ENCODE data around the gene MERTK. TPM values are rescaled to one million over a fixed set of nuclear protein-coding genes. Genes with fewer than 3 reads are reported as not detected.

MERTK gene
- total and polyA plus RNA-seq, 2 experiments from 2014 or later, result under 0.01 TPM; not detected in 1

DNA sequence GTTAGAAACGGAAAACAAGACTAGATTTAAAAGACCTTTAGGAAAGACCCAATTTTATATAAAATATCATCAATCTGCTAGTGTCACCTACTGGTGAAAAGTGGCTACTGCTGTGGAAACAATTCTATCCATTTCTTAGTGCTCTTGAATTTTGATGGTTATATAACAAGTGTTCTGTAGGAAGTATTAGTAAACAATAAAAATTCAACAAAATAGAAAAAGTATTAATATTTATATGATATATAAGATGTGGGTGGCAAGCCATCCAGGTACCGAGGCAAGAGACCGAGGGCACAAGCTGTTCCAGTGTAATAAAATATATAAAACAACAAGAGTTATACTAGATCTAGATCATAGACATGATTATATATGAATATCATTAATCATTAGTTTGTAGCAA lies 150.5 kb downstream of the MERTK start:
- peak; percentile 66 for DNase-seq
- no peaks in the 10 kb centered on the region for H3K4me1 ChIP-seq (ENCODE audit: insufficient read depth)
- peaks cover 10% of the 10 kb centered on the region for H3F3A ChIP-seq (ENCODE audit: insufficient read depth)
- H3K4me2 ChIP-seq (ENCODE audit: unreplicated experiment), result no peak overlapping the region
- WGBS, 2 experiments (ENCODE audit: low coverage in 1 of 2, low lambda C conversion rate in 2 of 2, missing lambda C conversion rate in 2 of 2), result 17 to 19% methylated on average over 3 of the region's 3 CpGs
- no peaks in the 10 kb centered on the region for H3K36me3 ChIP-seq (ENCODE audit: low read depth)
- H3K27me3 ChIP-seq (replicated peaks; ENCODE audit: insufficient read depth), result no peaks in the 10 kb centered on the region
- no peak overlapping the region for H3K27ac ChIP-seq
- peaks cover 5% of the 10 kb centered on the region for H3K9me3 ChIP-seq (ENCODE audit: low read depth)
- no peaks in the 10 kb centered on the region for H4K20me1 ChIP-seq (ENCODE audit: insufficient read depth)
- in situ Hi-C loops (cut with MboI), result no loop called here
- no peak for TF ChIP-seq EZH2 (IDR thresholded peaks at IDR 0.05; ENCODE audit: insufficient read depth, poor library complexity, severe bottlenecking)
- no peak for TF ChIP-seq EZH2phosphoT487 (IDR thresholded peaks at IDR 0.05; ENCODE audit: insufficient read depth, low read depth)
- no peak overlapping the region for H3K4me3 ChIP-seq
- no peak overlapping the region for H3K9ac ChIP-seq
- peaks cover 12% of the 10 kb centered on the region; the same call in 1 of the 2 replicates for H3K79me2 ChIP-seq (ENCODE audit: insufficient read depth)
- H2AFZ ChIP-seq, result no peak overlapping the region
- H3K9me2 ChIP-seq (ENCODE audit: insufficient read depth), result no peaks in the 10 kb centered on the region

DNA sequence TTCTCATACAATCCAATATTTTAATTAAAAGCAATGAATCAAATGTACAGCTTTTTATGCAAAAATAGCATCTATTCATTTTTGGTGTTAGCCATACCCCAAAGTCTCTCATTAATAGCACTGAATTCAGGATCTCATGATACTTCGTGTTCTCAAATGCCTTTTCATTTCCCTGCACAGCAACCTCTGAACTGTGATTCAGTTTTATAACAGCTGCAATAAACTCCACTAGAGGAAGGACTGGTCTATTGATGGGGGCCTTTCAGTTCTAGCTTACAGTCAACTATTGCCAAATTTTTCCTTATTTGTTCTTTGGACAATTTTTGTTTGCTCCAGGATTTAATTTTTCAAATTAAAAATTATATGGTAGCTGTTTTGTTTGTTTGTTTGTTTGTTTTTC lies 151.9 kb downstream of the MERTK start:
- H3K4me3 ChIP-seq, result no peak overlapping the region
- no peaks in the 10 kb centered on the region for H3K27me3 ChIP-seq (replicated peaks; ENCODE audit: insufficient read depth)
- H4K20me1 ChIP-seq (ENCODE audit: insufficient read depth), result no peaks in the 10 kb centered on the region
- peaks cover 12% of the 10 kb centered on the region for H3F3A ChIP-seq (ENCODE audit: insufficient read depth)
- H3K27ac ChIP-seq, result no peak overlapping the region
- TF ChIP-seq EZH2phosphoT487 (IDR thresholded peaks at IDR 0.05; ENCODE audit: insufficient read depth, low read depth), result no peak
- TF ChIP-seq EZH2 (IDR thresholded peaks at IDR 0.05; ENCODE audit: insufficient read depth, poor library complexity, severe bottlenecking), result no peak
- DNase-seq, result no peak
- H3K79me2 ChIP-seq (ENCODE audit: insufficient read depth), result peaks cover 12% of the 10 kb centered on the region; the same call in 1 of the 2 replicates
- in situ Hi-C loops (cut with MboI), result no loop called here
- no peak overlapping the region for H2AFZ ChIP-seq
- H3K4me1 ChIP-seq (ENCODE audit: insufficient read depth), result no peaks in the 10 kb centered on the region
- 100% methylated on average over 1 of the region's 1 CpG for WGBS, 2 experiments (ENCODE audit: low coverage in 1 of 2, low lambda C conversion rate in 2 of 2, missing lambda C conversion rate in 2 of 2)
- no peak overlapping the region for H3K9ac ChIP-seq
- H3K9me2 ChIP-seq (ENCODE audit: insufficient read depth), result no peaks in the 10 kb centered on the region
- no peak overlapping the region for H3K4me2 ChIP-seq (ENCODE audit: unreplicated experiment)
- H3K9me3 ChIP-seq (ENCODE audit: low read depth), result peaks cover 5% of the 10 kb centered on the region
- no peaks in the 10 kb centered on the region for H3K36me3 ChIP-seq (ENCODE audit: low read depth)

DNA sequence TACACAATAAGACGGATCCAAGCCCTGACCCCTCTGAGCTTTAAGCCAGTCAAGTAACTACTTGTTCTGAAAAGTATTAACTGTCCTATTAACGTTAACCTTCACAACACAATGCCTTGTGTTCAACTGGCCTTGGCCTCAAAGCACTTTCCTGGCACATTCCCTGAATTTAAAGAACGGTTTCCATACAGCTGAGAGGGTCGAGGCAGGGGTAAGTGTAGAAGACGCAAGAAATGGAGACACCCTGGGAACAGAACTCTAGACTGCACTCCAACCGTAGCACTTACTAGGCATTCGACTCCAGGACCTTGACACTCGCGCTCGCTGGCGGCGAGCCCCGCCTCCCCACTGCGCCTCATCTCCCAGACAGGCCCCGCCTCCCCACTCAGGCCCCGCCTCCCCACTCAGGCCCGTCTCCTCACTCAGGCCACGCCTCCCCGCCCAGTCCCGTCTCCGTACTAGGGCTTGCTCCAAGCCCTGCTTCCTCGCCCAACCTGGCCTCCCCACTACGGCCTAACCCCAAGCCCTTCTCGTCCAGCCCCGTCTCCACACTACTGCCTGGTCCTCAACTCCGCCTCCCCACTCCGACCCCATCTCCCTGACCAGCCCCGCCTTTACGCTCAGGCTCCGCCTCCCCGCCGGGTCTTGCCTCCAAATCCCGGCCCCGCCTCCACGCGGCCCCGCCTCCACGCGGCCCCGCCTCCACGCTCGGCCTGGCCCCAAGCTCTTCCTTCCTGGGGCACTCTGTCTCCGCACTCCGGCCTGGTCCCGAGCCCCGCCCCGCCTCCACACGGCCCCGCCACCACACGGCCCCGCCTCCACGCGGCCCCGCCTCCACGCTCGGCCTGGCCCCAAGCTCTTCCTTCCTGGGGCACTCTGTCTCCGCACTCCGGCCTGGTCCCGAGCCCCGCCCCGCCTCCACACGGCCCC lies 155.8 kb downstream of the MERTK start:
- H3K9me2 ChIP-seq (ENCODE audit: insufficient read depth), result no peaks in the 10 kb centered on the region
- H2AFZ ChIP-seq, result peak overlapping the region; percentile 70
- H3K79me2 ChIP-seq (ENCODE audit: insufficient read depth), result peaks cover 38% of the 10 kb centered on the region
- peak overlapping the region; percentile 70 for H3K4me3 ChIP-seq
- in situ Hi-C loops (cut with MboI), result no loop called here
- 1% methylated on average over 15 to 60 of the region's 62 CpGs for WGBS, 2 experiments (ENCODE audit: low coverage in 1 of 2, low lambda C conversion rate in 2 of 2, missing lambda C conversion rate in 2 of 2)
- TF ChIP-seq EZH2phosphoT487 (IDR thresholded peaks at IDR 0.05; ENCODE audit: insufficient read depth, low read depth) (no peak), EZH2 (IDR thresholded peaks at IDR 0.05; ENCODE audit: insufficient read depth, poor library complexity, severe bottlenecking) (no peak)
- H3K9me3 ChIP-seq (ENCODE audit: low read depth), result no peaks in the 10 kb centered on the region
- no peaks in the 10 kb centered on the region for H4K20me1 ChIP-seq (ENCODE audit: insufficient read depth)
- no peaks in the 10 kb centered on the region for H3K36me3 ChIP-seq (ENCODE audit: low read depth)
- H3K27ac ChIP-seq, result peak overlapping the region; percentile 32
- H3F3A ChIP-seq (ENCODE audit: insufficient read depth), result peaks cover 26% of the 10 kb centered on the region
- H3K27me3 ChIP-seq (replicated peaks; ENCODE audit: insufficient read depth), result no peaks in the 10 kb centered on the region
- H3K4me1 ChIP-seq (ENCODE audit: insufficient read depth), result peaks cover 20% of the 10 kb centered on the region
- H3K4me2 ChIP-seq (ENCODE audit: unreplicated experiment), result peak overlapping the region; percentile 92
- H3K9ac ChIP-seq, result peak overlapping the region; percentile 53
- peak; percentile 97 for DNase-seq

DNA sequence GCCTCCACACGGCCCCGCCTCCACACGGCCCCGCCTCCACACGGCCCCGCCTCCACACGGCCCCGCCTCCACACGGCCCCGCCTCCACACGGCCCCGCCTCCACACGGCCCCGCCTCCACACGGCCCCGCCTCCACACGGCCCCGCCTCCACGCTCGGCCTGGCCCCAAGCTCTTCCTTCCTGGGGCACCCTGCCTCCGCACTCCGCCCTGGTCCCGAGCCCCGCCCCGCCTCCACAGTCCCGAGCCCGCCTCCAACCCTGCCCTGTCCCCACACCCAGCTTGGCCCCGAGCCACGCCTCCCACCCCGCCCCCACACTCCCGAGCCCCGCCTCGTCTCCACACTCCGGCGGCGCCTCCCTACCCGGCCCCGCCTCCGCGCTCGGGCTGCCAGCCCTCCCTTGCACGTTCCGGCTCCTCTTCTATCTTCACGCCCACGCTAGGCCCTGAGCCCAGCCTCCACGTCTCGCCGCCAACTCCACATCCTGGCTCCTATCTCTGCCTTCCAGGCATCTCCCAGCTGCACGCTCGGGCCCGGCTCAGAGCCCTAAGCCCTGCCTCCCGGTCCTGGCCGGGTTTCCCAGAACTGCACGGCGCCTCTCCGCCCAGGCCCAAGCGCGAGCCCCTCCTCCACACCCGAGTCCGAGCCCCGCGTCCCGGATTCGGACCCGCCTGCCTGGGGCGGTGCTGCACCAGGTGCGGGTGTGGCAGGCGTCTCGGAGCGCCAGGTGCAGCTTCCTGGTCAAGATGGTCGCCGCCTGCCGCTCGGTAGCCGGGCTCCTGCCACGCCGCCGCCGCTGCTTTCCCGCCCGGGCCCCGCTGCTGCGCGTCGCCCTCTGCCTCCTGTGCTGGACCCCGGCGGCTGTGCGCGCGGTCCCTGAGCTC lies 156.7 kb downstream of the MERTK start, which contains the start of gene TMEM87B:
Gene TMEM87B (plus strand): TSS at position 423 of the 883 bp plus-strand sequence. CDS start 323 bp downstream, at position 746.
- peak; percentile 99 for DNase-seq
- H3K9me2 ChIP-seq (ENCODE audit: insufficient read depth), result no peaks in the 10 kb centered on the region
- H3K9me3 ChIP-seq (ENCODE audit: low read depth), result no peaks in the 10 kb centered on the region
- peak within 1 kb of the TSS; percentile 70 for H2AFZ ChIP-seq
- peak within 1 kb of the TSS; percentile 92 for H3K27ac ChIP-seq
- H3K9ac ChIP-seq, result peak within 1 kb of the TSS; percentile 94
- no peaks in the 10 kb centered on the region for H4K20me1 ChIP-seq (ENCODE audit: insufficient read depth)
- peaks cover 25% of the 10 kb centered on the region for H3F3A ChIP-seq (ENCODE audit: insufficient read depth)
- TF ChIP-seq EZH2phosphoT487 (IDR thresholded peaks at IDR 0.05; ENCODE audit: insufficient read depth, low read depth), result no peak
- no peak for TF ChIP-seq EZH2 (IDR thresholded peaks at IDR 0.05; ENCODE audit: insufficient read depth, poor library complexity, severe bottlenecking)
- no peaks in the 10 kb centered on the region for H3K27me3 ChIP-seq (replicated peaks; ENCODE audit: insufficient read depth)
- H3K4me1 ChIP-seq (ENCODE audit: insufficient read depth), result peaks cover 20% of the 10 kb centered on the region
- peak within 1 kb of the TSS; percentile 92 for H3K4me2 ChIP-seq (ENCODE audit: unreplicated experiment)
- 0 to 2% methylated on average over 49 to 59 of the region's 90 CpGs for WGBS, 2 experiments (ENCODE audit: low coverage in 1 of 2, low lambda C conversion rate in 2 of 2, missing lambda C conversion rate in 2 of 2)
- in situ Hi-C loops (cut with MboI), result no loop called here
- H3K36me3 ChIP-seq (ENCODE audit: low read depth), result no peaks in the 10 kb centered on the region
- H3K79me2 ChIP-seq (ENCODE audit: insufficient read depth), result peaks cover 47% of the 10 kb centered on the region
- H3K4me3 ChIP-seq, result peak within 1 kb of the TSS; percentile 86

Measured in GM23248 (cell line).